NCI-H2171 treated with DMSO at 0.1 percent for 48 hours (cell line): ENCODE results near the gene NGEF.
"Not testable (repeated sequence)": the region's sequence is repeated elsewhere in the genome, so short reads cannot be mapped to it uniquely, and the experiment has no call there.

Source experiments
- DNase-seq: peaks from one replicate; lab custom pipeline; 2025; lab: John Stamatoyannopoulos, UW

Gene NGEF

GRCh38 chr2:233023007-233023760 lies 10.1 kb upstream of the NGEF start:
- no peak for DNase-seq

DNA sequence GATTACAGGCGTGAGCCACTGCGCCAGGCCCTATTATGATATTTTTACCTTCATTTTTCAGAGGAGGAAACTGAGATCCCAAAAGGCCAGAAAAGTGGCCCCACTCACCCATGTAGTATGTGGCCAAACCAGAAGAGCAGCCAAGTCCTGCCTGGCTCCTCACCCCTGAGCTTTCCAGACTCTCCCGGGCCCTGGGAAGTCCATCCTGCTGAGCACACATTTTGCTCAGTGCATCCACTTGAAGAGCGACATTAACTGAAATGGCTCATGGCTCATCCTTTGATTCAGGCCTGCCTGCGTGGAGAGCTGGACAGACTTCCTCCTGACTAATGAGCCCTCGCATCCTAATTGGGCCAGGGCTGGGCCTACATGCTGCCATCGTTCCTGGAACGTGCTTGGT lies 9.5 kb upstream of the NGEF start:
- no peak for DNase-seq

DNA sequence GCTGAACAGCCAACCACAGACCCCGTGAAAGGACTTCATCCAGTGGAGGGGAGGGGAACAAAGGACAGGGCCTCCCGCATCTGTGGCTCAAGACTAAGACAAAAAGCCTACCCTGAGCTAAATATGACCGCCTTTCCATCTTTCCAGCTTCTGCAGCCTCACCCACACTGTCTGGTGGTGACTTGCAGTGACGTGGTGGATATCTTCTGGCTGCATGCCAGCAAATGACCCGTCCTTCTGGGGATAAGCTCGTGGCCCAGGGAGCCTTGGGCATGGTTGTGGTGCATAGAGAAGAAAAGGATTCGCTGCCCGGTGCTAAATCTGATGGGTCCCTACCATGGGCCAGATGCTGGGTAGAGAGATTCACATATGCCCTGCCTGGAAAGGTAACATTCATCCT lies 8.7 kb upstream of the NGEF start:
- DNase-seq: no peak

DNA sequence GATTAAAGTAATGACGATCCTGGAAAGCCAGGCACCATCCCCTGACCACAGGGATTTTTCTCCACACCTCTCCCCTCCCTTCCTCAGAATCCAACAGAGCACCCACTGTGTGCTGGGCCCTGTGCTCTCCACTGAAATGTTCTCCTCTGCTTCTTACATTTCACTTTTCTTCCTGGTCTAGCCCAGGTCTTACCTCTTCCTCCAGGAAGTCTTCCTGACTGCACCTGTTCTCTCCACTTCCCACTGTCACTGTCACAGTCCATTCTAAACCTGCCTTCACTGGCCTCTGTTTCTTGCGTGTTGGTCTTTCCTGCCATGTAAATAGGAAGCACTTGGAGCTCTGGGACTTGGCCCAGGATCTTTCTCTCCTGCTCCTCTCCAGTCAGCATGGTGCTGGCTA lies 7.4 kb upstream of the NGEF start:
- no peak for DNase-seq

GRCh38 chr2:233019610-233020009 lies 6.6 kb upstream of the NGEF start:
- DNase-seq: not testable (repeated sequence)

DNA sequence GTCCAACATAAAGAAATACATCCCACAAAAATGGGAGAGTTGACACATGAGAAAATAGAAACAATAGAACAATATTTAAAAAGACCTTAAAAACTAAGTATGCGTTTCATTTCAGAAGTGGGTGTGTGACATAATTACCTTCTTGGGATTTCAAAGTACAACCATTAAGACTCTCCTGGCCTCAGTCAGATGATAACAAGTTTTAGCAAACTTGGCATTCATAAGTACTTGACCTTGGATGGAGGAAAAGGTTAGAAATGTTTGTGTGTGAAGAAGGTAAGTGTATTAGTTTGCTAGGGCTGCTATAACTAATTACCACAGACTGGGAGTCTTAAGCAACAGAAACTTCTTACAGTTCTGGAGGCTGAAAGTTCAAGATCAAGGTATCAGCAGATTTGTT lies 4.9 kb upstream of the NGEF start:
- DNase-seq: no peak

- no peak for DNase-seq
Observed at GRCh38 chr2:233015019-233015645, 2.1 kb upstream of the NGEF start.

- DNase-seq: no peak
Observed at GRCh38 chr2:233013650-233014049, 594 bp upstream of the NGEF start.

DNA sequence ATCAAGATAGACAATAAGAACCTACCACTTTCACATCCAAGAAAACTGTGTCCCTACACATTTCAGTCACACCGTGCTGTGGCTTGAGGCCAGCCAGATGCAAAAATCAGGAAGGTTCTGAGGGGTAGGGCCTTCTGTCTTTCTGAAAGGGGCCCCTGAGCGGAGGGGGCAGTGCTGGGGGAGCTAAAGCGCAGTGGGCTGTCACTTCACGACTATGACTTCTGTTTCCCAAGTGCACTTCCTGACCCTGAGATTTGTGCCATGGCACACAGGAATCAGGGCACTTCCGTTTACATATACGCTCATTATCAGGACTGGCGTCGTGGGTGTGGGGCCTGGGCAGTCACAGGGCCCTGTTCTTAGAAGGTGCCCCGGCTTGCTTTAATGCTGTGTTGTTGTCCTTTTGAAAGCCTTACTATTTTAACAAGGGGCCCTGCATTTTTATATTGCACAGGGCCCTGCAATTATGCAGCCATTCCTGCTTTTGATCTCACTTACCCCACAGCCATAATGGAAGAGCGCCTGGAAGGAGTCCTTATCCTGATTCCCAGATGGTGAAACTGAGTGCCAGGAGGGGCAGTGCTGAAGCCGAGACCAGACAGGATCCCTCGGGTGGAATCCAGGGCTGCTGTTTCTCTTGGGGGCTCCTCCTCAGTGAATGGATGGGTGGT lies 620 bp downstream of the NGEF start:
- DNase-seq: no peak

DNA sequence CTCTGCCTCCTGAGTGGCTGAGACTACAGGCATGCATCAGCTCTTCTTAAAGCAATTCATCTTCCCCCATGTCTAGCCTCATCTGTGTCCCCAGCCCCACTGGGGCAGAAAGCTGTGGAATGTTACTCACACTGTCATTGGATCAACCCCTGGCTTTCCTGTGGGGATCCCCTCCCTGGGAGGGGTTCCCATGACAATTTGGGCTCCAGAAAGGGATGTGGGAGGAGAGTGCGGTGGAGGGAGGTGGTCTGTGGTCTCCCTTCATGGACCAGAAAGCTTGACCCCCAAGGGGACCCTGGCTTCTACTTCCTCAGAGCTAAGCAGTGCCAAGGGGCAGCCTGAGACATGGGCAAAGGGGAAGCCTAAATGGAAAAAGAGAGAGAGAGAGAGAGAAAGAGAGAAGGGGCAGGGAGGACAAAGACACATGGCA lies 1.3 kb downstream of the NGEF start:
- DNase-seq: no peak

- no peak for DNase-seq
Observed at GRCh38 chr2:233011268-233011650, 1.8 kb downstream of the NGEF start.

DNA sequence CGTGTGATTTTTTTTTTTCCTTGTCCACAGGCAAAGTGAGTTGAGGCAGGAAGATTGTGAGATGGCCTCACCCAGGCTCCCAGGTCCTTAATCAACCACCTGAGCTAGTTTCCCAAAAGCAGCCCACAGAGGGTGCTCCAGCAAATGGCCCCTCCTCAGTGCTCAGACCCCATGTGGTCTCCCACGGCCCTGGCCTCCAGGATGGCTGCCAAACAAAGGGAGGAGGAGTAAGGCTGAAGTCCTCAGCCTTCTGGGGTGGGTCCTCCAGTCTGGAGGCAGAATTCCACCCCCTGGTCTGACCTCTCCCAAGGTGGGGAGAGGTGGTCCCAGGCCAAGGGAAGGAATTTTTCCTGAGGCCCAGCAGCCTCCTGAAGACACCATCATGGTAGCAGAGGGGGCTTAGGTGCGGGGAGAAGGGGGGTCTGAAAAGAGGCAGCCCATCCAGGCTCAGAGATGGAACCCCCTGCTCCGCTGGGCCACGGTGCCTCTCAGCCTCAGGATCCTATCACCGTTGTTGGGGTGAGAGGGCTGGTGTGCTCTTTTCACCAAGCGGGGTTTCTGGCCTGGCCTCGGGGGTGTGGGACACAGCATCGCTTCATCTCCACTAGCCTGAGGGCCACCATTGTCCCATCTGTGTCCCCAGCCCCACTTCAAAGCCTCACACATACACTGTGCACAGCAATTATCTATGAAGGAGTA lies 2.3 kb downstream of the NGEF start:
- DNase-seq: no peak

DNA sequence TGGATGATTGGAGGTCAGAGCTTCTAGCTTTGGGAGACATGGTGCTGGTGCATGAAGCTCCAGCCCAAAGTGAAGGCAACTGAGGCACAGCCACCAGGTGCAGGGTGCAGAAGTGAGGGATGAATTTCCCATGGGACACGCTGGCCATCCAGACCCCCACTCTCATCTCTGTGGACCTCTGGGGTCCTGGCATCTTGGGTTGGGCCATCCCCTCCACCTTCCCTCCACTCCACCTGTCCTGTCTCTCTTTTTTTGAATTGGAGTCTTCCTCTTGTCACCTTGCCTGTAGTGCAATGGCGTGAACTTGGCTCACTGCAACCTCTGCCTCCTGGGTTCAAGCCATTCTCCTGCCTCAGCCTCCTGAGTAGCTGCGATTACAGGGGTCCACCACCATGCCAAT lies 3.4 kb downstream of the NGEF start:
- DNase-seq: no peak

GRCh38 chr2:233007739-233008138 lies 5.3 kb downstream of the NGEF start:
- no peak for DNase-seq

DNA sequence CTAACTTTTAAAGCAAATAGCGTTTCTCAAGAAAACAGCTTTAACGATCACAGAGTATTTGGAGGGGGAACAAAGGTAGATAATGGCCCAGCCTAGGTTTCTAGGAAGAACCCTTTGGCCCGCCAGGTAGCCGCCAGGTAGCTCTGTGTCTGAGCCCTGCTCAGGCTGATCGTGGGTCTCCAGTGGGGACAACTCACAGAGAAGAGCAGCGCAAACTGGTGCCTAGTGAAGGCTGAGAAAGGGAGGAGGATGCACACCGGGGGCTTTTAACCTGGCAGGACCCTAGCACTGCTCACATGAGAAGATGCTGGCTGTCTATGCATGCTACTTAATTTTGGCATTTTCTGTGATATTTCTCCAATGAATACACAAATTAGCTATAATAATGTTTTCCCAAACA lies 5.8 kb downstream of the NGEF start:
- DNase-seq: no peak

DNA sequence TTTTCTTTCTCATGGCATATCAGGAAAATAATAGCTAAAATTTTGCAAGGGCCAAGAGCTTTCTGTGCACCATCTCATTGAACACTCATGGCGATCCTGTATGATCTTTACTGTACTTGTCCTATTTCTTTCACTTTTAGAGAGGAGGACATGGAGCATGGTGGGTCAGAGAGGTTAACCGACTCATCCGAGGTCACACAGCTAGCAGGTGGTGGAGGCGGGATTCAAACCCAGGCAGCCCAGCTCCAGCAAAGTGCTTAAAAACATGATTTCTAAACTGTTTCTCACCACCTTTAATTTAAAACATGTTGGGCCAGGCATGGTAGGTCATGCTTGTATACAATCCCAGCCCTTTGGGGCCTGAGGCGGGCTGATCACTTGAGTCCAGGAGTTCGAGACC lies 6.4 kb downstream of the NGEF start:
- no peak for DNase-seq

DNA sequence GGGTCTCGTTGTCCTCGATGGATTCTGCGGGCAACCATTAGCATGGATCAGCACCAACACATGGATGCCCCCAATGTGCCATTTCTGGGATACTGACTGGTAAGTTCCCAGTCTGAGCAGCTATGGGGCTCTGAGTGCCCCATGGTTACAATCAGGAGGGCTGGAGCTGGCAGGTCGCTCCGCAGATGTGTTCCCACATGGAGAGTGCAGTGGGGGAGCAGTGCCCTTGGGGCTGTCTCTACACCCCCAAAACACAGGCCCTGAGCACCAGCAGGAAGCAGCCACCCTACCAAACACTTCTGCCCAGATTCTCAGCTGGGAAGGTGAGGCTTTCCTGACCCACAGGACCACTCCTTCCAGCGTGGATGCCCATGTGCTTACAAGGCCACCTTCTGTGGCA lies 8.0 kb downstream of the NGEF start:
- DNase-seq: no peak

DNA sequence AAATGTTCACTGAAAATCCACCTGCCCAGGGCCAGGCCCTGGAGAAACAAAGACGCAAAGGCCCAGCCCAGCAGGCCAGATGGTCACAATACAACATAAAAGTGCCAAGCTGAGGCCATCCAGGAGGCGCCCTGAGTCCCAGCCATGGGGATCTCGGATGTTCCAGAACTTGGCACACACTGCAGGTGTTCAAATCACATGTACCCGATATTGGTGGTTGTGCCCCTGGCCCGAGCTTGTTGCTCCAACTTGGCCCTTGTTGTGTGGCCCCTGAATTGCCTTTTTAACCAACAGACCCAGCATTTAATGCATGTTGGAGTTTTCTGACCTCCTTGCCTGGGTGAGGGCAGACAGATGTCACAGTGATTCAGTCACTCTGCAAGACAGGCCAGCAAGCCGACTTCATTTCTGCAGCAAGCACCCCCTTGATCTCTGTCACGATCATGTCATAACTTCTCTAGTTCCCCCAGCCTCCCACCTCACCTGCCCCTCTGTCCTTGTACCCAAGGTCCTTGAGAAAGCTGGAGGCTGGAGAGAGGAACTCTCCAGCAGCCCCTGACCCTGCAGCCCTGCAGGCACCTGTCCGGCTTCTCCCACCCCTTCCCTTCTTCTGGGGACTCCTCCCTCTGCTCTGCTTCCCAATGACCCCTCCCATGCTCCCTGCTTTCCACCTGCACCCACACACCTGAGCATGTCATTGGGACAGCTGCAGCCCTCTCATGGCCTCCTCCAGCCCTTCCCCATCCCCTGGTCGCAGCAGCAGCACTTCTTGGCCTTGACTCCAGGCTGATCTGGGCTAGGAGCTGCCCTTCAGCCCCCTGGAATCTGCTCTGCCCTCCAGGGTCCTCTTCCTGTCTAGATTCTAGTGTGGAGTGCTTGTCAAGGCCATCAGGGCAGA lies 9.1 kb downstream of the NGEF start:
- DNase-seq: no peak

GRCh38 chr2:233002829-233003657 lies 10.0 kb downstream of the NGEF start:
- DNase-seq: no peak

- DNase-seq: no peak
Observed at GRCh38 chr2:233000886-233001750, 11.9 kb downstream of the NGEF start.
